Putamen (tissue), 1 donor: ENCODE measurements around the gene CTNNA2.

Experiments used
- DNase-seq: peaks from one replicate; pipeline ENCODE4 v3.0.0-alpha.2; 2016; ENCODE audit warnings: low spot score

Gene CTNNA2

GRCh38 chr2:79935771-79936657 lies 423.2 kb downstream of the CTNNA2 start:
- DNase-seq: peak; percentile 87

GRCh38 chr2:79936715-79937114 lies 423.9 kb downstream of the CTNNA2 start:
- DNase-seq: no peak

DNA sequence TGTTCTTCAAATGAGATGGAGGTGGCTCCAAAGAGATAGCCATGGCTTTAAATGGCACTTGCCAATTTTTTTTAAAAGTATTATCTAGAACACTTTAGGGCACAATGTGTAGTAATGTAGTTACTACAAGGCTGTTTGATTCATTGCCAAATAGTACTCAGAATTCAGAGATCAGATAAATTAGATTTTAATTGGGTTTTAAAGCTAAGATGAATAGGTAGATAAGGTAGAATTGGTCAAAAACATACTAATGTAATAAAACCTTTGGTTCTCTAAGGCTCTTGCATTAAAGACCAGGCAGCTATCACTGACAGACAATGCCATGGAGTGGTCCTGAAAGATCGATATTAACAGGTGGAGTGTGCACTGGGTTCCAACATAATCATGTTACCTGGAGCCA lies 425.8 kb downstream of the CTNNA2 start:
- DNase-seq: no peak

DNA sequence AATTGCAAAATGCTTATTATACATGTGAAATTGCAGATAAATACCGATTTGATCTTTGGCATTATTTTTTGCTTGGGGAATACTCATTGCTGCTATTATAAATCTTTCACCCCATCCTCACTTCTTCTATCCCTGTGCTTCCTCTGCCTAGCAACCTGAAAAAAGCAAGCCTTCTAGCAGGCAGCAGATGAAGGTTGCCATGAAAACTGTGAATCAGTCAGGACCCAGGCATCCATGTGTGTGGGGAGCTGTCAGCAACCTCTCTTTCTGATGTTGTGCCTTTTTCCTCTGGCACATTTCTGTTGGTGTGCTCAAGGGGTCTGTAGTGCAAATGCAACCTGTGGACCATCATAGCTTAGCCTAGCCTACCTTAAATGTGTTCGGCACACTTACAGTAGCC lies 427.5 kb downstream of the CTNNA2 start:
- peak; percentile 29 for DNase-seq

DNA sequence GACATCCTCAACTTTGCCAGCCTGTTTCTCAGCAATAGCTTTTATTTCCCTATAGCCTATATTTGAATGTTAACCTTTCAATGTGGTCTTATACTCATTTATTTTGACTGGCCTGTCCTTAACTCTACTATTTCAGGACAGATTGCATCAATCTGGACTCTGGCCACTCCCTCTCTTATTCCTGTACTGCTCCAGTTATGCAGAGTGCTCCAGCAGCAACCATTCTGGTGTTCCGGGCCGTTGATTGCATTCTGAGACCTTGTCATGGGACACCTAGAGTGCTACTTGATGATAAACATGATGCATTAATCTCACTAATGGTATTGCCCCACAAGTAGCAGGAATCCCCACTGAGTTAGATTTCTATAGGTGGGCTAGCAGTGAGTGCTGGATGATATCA lies 428.3 kb downstream of the CTNNA2 start:
- no peak for DNase-seq

GRCh38 chr2:79944205-79944604 lies 431.4 kb downstream of the CTNNA2 start:
- DNase-seq: no peak

DNA sequence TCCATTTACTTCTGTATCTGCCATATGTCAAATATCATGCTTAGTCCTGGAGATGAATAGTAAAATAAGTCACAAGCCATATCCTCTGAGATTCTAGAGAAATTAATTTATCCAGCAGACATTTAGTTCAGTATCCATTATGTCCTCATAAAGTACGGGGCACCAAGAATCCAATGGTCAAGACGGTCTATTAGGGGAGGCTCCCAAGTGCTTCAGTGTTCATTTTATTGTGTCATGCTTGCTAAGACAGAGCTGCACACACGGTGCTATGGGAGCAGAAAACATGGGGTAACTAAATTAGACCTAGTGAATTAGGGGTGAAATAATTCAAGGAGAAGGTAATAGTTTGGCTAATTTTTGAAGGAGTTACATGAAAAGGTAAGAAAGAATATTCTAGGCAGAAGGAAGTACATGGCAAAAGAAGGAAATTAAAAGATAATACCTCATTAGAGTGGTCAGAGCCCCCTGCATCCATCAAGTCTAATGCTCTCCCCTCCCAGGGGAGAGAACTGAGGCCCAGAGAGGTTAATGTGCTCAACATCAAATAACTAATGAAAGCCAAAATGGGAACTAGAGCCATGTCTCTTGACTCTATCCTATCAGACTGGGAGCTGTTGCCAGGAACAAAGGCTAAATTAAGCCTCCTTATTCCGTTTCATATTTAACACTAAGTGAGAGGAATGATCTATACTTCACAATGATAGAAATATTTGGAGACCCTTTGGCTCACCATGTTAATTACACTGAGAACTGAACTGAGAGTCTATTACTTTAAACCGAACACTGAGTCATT lies 433.0 kb downstream of the CTNNA2 start:
- no peak for DNase-seq

DNA sequence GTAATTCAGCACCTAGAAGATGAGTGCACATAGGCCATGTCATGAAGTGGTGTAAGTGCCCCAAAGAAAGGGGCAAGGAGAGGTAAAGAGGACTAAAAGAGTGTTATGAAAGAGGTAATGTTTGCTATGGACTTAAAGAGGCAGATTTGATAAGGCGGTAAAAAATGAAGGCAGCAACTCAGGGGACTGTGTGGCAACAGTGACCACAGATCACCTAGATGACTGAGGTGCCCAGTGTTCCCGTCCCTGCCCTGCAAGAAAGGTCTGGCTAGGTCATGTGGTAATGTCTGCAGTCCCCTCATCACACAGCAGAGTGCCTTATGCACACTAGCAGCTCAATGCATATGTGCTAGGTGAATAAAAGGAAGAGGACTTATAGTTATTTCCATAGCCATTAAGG lies 434.9 kb downstream of the CTNNA2 start:
- DNase-seq: no peak

DNA sequence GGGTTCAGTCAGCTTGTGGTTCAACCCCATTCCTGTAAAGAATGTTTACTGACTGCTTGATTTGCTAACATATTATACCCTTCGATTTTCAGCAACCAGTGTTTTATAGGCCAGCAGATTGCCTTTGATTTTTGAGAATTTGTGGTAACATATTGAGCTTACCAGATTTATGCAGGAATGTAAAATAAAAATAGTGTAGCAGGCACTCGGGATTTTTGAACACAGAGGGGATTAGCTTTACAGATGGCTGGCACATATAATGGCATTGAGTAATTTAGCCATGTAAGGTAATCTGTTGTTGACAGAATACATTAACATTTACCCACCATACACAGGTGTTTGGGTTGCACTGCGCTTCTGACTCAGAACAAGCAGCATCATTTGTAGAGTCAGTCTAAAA lies 437.7 kb downstream of the CTNNA2 start:
- DNase-seq: no peak

GRCh38 chr2:79952616-79953015 lies 439.8 kb downstream of the CTNNA2 start:
- no peak for DNase-seq

DNA sequence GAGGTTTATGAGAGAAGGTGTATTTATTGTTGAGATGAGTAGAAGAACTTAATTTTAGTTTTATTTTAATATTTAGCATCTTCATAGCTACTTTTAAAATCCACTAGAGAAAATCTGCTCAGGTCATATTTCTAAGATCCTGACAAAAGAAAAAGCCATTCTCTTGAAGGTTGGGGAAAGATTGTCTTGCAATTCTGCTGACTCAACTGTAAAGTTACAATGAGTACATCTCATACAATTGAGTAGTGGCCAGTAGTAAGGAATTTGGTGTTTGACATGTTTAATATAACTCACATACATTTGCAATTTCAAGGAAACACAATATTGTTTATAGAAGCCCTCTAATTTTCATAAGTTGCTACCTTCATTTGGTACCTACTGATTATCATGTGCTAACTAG lies 447.2 kb downstream of the CTNNA2 start:
- no peak for DNase-seq

DNA sequence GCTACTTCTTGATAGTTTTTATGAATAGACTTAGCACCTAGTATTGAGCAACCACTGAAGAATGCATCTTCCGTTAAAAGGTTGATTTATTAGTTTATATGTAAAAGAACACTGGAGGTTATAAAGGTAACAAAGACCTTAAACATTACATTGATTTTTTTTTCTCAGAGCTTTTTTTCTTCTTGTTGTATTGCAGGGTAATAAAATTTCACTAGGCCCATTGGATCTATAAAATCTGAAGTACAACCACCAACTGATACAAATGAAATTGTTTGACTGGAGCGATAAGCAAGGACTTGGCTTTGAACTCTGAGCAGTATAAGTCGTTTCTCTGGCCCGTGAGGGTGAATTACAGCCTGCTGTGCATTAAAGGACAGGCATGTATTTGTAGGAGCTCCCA lies 447.7 kb downstream of the CTNNA2 start:
- DNase-seq: no peak

- DNase-seq: peak; percentile 79
These were observed 452.1 kb downstream of the CTNNA2 start for GRCh38 chr2:79964966-79965365.

- no peak for DNase-seq
These were observed 453.5 kb downstream of the CTNNA2 start for GRCh38 chr2:79966369-79966768.

- no peak for DNase-seq
These were observed 454.0 kb downstream of the CTNNA2 start for GRCh38 chr2:79966882-79967281.

GRCh38 chr2:79971807-79972206 lies 459.0 kb downstream of the CTNNA2 start:
- no peak for DNase-seq

DNA sequence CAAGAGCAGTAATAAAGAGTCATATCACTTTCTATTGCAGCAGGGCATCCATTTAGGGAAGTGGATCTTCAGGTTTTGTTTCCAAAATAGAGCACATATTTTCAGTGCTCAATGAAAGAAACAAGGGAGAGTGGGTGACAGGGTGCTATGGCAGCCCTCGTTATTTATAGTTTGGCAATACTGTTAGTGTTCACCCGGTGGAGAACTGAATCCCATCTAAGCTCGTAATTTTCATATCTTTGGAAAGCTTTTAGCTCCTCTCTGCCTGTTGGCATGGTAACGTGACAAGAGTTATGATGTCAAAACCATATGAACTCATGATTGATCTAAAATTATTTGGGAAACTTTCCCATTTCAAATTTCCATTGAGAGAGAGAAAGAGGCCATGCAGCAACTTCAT lies 459.8 kb downstream of the CTNNA2 start:
- DNase-seq: peak; percentile 68

- no peak for DNase-seq
These were observed 463.1 kb downstream of the CTNNA2 start for GRCh38 chr2:79975791-79976565.

GRCh38 chr2:79977792-79978191 lies 464.9 kb downstream of the CTNNA2 start:
- no peak for DNase-seq

DNA sequence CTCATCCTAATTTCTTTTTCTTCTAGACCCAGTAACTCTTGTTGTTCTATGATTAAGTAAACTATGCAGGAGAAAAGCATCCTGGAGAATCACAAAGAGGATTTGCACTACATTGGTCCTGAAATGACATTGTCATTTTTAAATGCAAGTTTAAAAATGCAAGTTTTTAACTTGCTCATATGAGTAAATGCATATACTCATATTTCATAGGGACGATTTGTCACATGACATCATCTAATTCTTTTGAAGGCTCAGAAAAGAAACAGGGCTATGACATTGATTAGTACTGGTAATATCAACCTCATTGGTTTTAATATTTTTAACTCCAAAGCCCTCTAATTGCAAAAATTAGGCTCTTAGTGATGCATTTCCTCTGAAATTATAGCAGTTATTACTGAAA lies 467.3 kb downstream of the CTNNA2 start:
- no peak for DNase-seq

- DNase-seq: peak; percentile 70
These were observed 468.0 kb downstream of the CTNNA2 start for GRCh38 chr2:79980816-79981215.

DNA sequence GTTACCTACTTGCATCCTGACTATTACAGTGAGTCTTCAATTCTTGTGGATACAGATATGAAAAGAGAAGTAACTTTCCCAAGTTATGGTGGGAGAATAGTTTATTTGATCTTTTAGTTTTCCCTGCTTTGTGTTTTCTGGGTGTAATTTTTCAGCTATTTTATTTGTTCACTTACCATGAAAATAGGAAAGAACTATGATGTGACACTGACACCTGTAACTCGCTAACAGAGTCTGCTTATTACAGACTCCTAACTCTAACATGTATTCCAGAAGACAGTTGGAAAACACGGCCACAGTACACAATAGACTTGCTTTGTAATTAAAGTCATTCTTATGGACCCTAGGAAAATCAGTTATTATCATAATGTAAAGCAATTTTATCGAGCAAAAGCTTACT lies 468.5 kb downstream of the CTNNA2 start:
- DNase-seq: peak; percentile 28
